Endodermal cell (in vitro differentiated cells): ENCODE results near the gene CNDP2. TPM values are rescaled to one million over a fixed set of nuclear protein-coding genes. Genes with fewer than 3 reads are reported as not detected.
"Not testable (repeated sequence)": the region's sequence is repeated elsewhere in the genome, so short reads cannot be mapped to it uniquely, and the experiment has no call there.

ENCODE experiments used
- DNase-seq: peaks from one replicate; pipeline ENCODE4 v3.0.0-alpha.2; 2017
- H3K27ac ChIP-seq: 2 replicates; pipeline ENCODE4 v1.5.1; 2013; ENCODE audit warnings: mild to moderate bottlenecking, low read depth, low read length, moderate library complexity
- H3K27me3 ChIP-seq: 2 replicates; pipeline ENCODE4 v1.6.1; 2013; ENCODE audit warnings: mild to moderate bottlenecking, low read length, moderate library complexity; ENCODE audit not compliant: insufficient read depth, control insufficient read depth, poor library complexity, severe bottlenecking
- H3K36me3 ChIP-seq: 2 replicates; pipeline ENCODE4 v1.7.0; 2013; ENCODE audit warnings: mild to moderate bottlenecking, low read length, moderate library complexity; ENCODE audit not compliant: control insufficient read depth, insufficient read depth
- H3K4me1 ChIP-seq: one replicate; pipeline ENCODE4 v1.7.0; 2013; ENCODE audit warnings: low read length; ENCODE audit not compliant: control insufficient read depth, insufficient read depth
- H3K4me3 ChIP-seq: 2 replicates; pipeline ENCODE4 v1.5.1; 2013; ENCODE audit warnings: mild to moderate bottlenecking, low read length, moderate library complexity
- H3K9ac ChIP-seq: 2 replicates; pipeline ENCODE4 v1.6.1; 2013; ENCODE audit warnings: mild to moderate bottlenecking, low read length, moderate library complexity; ENCODE audit not compliant: poor library complexity, severe bottlenecking; ENCODE audit errors: extremely low read depth
- H3K9me3 ChIP-seq: 2 replicates; pipeline ENCODE4 v1.6.1; 2013; ENCODE audit warnings: mild to moderate bottlenecking, low read length, moderate library complexity; ENCODE audit not compliant: control insufficient read depth
- H3K27ac Mint-ChIP-seq: 2 replicates; pipeline ENCODE4 v1.8.0; 2020; ENCODE audit warnings: mixed read lengths
- H3K27me3 Mint-ChIP-seq: 2 replicates; pipeline ENCODE4 v1.8.0; 2021; ENCODE audit warnings: mild to moderate bottlenecking, mixed read lengths; ENCODE audit not compliant: insufficient read depth
- H3K36me3 Mint-ChIP-seq: 2 replicates; pipeline ENCODE4 v1.8.0; 2020; ENCODE audit warnings: low read depth, mixed read lengths
- H3K4me1 Mint-ChIP-seq: 2 replicates; pipeline ENCODE4 v1.8.0; 2020; ENCODE audit warnings: mixed read lengths
- H3K4me3 Mint-ChIP-seq: 2 replicates; pipeline ENCODE4 v1.8.0; 2020; ENCODE audit warnings: mild to moderate bottlenecking, moderate library complexity, mixed read lengths
- H3K9me3 Mint-ChIP-seq: 2 replicates; pipeline ENCODE4 v1.8.0; 2020; ENCODE audit warnings: mild to moderate bottlenecking, mixed read lengths
- WGBS, 2 experiments: methylation state at CpG; one replicate each; pipeline versions ENCODE4 v1.1.5 to v1.1.7; 2013; ENCODE audit warnings: missing lambda C conversion rate in 2 of 2, mixed read lengths in 1 of 2; ENCODE audit not compliant: insufficient coverage in 1 of 2, insufficient read length in 1 of 2; 5-methylcytosine and 5-hydroxymethylcytosine counted together
- total RNA-seq, 2 donors: library from RNA; stranded (reverse); fragmentation: NEBNext Ultra II Directional in 1 of 2; extraction: Animal tissue kit (Norgen Biotek cat#: 25700) in 1 of 2; gene quantifications; 2 replicates in 1 of 2; 3 replicates in 1 of 2; pipeline ENCODE4 v1.2.1, GENCODE V29; 2021
- TF ChIP-seq, protein P1 (sequence below): fragments of 200-600 bp; sonication (generic); conservative IDR thresholded peaks from 2 replicates; pipeline ENCODE4 v1.5.0; 2021; ENCODE audit warnings: antibody characterized with exemption, mild to moderate bottlenecking

Gene CNDP2
- total RNA-seq, 2 donors from 2014 or later = 385 to 416 TPM

DNA sequence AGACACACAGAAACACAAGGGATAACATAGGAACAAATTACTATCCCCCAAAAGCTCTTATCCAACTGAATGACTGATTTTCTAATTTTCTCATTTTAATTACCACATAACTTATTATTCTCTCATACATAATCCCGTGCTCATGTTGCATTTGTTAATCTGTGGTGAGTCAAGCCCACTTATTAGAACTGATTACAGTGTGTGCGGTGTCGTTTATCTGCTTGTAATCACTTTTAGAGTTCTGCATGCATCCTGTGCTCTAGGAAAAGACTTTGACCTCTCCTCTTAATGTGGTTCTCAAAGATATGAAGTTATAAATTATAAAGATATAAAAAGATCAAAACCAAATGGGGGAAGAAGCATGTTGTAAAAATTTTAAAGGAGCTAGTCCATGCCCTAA is 67.8 kb downstream of the CNDP2 start:
- H3K36me3 ChIP-seq = no peaks in the 10 kb centered on the region
- H3K4me3 ChIP-seq = no peak overlapping the region
- Mint-ChIP-seq H3K4me1 (peaks cover 29% of the 10 kb centered on the region), H3K36me3 (peaks cover 6% of the 10 kb centered on the region), H3K27ac (no peak overlapping the region), H3K27me3 (peaks cover 23% of the 10 kb centered on the region), H3K4me3 (no peak overlapping the region), H3K9me3 (peaks cover 33% of the 10 kb centered on the region)
- no peak overlapping the region for H3K9ac ChIP-seq
- H3K9me3 ChIP-seq = peaks cover 32% of the 10 kb centered on the region
- no peak for DNase-seq
- H3K27ac ChIP-seq = no peak overlapping the region
- H3K27me3 ChIP-seq = no peaks in the 10 kb centered on the region
- TF ChIP-seq, protein P1, sequence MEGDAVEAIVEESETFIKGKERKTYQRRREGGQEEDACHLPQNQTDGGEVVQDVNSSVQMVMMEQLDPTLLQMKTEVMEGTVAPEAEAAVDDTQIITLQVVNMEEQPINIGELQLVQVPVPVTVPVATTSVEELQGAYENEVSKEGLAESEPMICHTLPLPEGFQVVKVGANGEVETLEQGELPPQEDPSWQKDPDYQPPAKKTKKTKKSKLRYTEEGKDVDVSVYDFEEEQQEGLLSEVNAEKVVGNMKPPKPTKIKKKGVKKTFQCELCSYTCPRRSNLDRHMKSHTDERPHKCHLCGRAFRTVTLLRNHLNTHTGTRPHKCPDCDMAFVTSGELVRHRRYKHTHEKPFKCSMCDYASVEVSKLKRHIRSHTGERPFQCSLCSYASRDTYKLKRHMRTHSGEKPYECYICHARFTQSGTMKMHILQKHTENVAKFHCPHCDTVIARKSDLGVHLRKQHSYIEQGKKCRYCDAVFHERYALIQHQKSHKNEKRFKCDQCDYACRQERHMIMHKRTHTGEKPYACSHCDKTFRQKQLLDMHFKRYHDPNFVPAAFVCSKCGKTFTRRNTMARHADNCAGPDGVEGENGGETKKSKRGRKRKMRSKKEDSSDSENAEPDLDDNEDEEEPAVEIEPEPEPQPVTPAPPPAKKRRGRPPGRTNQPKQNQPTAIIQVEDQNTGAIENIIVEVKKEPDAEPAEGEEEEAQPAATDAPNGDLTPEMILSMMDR = no peak
- peaks cover 11% of the 10 kb centered on the region for H3K4me1 ChIP-seq
- 71 to 97% methylated on average over 1 to 3 of the region's 3 CpGs for WGBS, 2 experiments

DNA sequence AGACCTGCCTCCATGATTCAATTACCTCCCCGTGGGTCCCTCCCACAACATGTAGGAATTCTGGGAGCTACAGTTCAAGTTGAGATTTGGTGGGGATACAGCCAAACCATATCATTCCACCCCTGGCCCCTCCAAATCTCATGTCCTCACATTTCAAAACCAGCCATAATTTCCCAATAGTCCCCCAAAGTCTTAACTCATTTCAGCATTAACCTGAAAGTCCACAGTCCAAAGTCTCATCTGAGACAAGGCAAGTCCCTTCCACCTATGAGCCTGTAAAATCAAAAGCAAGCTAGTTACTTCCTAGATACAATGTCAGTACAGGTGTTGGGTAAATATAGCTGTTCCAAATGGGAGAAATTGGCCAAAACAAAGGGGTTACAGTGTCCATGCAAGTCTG is 69.0 kb downstream of the CNDP2 start:
- Mint-ChIP-seq H3K27me3 (peaks cover 26% of the 10 kb centered on the region), H3K9me3 (peaks cover 33% of the 10 kb centered on the region), H3K4me1 (peaks cover 29% of the 10 kb centered on the region)
- not testable (repeated sequence) for DNase-seq, H3K27ac ChIP-seq, H3K36me3 Mint-ChIP-seq, H3K9ac ChIP-seq, H3K4me3 Mint-ChIP-seq, H3K36me3 ChIP-seq, H3K27ac Mint-ChIP-seq, H3K27me3 ChIP-seq
- peaks cover 32% of the 10 kb centered on the region for H3K9me3 ChIP-seq
- H3K4me1 ChIP-seq = peaks cover 11% of the 10 kb centered on the region
- peak overlapping the region; percentile 49 for H3K4me3 ChIP-seq
- WGBS, 2 experiments = 100% methylated on average over 1 of the region's 1 CpG; no CpG with 5 or more reads in 1 of the 2 experiments

DNA sequence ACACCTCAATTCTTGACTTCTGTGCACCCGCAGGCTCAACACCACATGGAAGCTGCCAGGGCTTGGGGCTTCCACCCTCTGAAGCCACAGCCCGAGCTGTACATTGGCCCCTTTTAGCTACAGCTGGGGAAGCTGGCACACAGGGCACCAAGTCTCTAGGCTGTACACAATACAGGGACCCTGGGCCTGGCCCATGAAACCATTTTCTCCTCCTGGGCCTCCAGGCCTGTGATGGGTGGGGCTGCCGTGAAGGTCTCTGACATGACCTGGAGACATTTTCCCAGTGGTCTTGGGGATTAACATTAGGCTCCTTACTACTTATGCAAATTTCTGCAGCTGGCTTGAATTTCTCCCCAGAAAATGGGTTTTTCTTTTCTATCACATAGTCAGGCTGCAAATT is 69.8 kb downstream of the CNDP2 start:
- H3K9ac ChIP-seq, H3K36me3 ChIP-seq, H3K27ac ChIP-seq, H3K27ac Mint-ChIP-seq, DNase-seq, H3K36me3 Mint-ChIP-seq, H3K4me3 Mint-ChIP-seq, H3K27me3 ChIP-seq: not testable (repeated sequence)
- Mint-ChIP-seq H3K9me3 (peaks cover 33% of the 10 kb centered on the region), H3K27me3 (peaks cover 34% of the 10 kb centered on the region), H3K4me1 (peaks cover 29% of the 10 kb centered on the region)
- WGBS, 2 experiments = 74 to 75% methylated on average over 2 to 3 of the region's 3 CpGs
- peaks cover 32% of the 10 kb centered on the region for H3K9me3 ChIP-seq
- H3K4me3 ChIP-seq = peak overlapping the region; percentile 49
- H3K4me1 ChIP-seq = peaks cover 11% of the 10 kb centered on the region

DNA sequence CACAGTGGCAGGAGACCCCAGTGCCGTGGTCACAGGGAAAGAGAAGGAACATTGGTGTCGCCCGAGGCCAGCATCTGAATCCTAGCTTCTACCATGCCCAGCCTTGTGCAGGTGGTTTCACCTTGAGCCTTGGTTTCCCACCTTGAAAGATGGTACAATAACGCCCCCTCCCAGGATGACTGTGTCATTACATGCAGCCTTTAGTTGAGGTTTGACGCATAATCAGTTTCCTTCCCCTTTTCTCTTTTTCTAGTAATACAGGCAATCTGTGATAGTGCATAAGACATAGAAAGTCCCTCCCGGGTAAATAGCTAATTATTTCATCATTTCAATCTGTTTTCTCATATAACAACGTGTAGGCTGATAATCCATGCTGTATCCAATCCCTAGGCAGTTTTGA is 71.7 kb downstream of the CNDP2 start:
- H3K4me3 Mint-ChIP-seq = no peak overlapping the region
- TF ChIP-seq, protein P1 = peak; percentile 68
- peaks cover 6% of the 10 kb centered on the region for H3K36me3 Mint-ChIP-seq
- peaks cover 8% of the 10 kb centered on the region for H3K4me1 ChIP-seq
- 73 to 79% methylated on average over 4 to 7 of the region's 7 CpGs for WGBS, 2 experiments
- H3K27ac Mint-ChIP-seq = no peak overlapping the region
- peaks cover 32% of the 10 kb centered on the region for H3K9me3 ChIP-seq
- H3K27me3 Mint-ChIP-seq = peaks cover 40% of the 10 kb centered on the region
- H3K36me3 ChIP-seq = no peaks in the 10 kb centered on the region
- peaks cover 12% of the 10 kb centered on the region for H3K4me1 Mint-ChIP-seq
- H3K9ac ChIP-seq = no peak overlapping the region
- no peak overlapping the region for H3K4me3 ChIP-seq
- DNase-seq = peak; percentile 54
- no peaks in the 10 kb centered on the region for H3K27me3 ChIP-seq
- H3K27ac ChIP-seq = no peak overlapping the region
- H3K9me3 Mint-ChIP-seq = peaks cover 33% of the 10 kb centered on the region
